GM12892 (cell line): ENCODE measurements around the gene MICAL1.

Source experiments
- DNase-seq: peaks from one replicate; pipeline ENCODE4 v3.0.0; 2011; ENCODE audit not compliant: insufficient read length
- FAIRE-seq: peaks from 2 replicates; lab custom pipeline; 2011; peaks lifted over from hg19 to GRCh38; lab: Jason Lieb, UNC
- POLR2A ChIP-seq: IDR thresholded peaks from 2 replicates; pipeline ENCODE4 v1.6.1; 2011; ENCODE audit warnings: low read depth, low read length, control low read depth
- POLR2AphosphoS5 ChIP-seq: IDR thresholded peaks from 2 replicates; pipeline ENCODE4 v1.6.1; 2011; ENCODE audit warnings: low read depth, low read length, control low read depth
- TAF1 ChIP-seq: IDR thresholded peaks from 2 replicates; pipeline ENCODE4 v1.6.1; 2011; ENCODE audit warnings: low read depth, mild to moderate bottlenecking, control low read depth, low read length, borderline replicate concordance

MICAL1 gene

GRCh38 chr6:109486068-109486467, 30.5 kb upstream of the MICAL1 start:
- TF ChIP-seq POLR2A (no peak), TAF1 (no peak)
- FAIRE-seq (no peak), DNase-seq (no peak)

- no peak for FAIRE-seq
- TF ChIP-seq TAF1 = no peak
- no peak for TF ChIP-seq POLR2A
- no peak for TF ChIP-seq POLR2AphosphoS5
- DNase-seq = no peak
Measured at GRCh38 chr6:109485266-109485935, 29.8 kb upstream of the MICAL1 start.

DNA sequence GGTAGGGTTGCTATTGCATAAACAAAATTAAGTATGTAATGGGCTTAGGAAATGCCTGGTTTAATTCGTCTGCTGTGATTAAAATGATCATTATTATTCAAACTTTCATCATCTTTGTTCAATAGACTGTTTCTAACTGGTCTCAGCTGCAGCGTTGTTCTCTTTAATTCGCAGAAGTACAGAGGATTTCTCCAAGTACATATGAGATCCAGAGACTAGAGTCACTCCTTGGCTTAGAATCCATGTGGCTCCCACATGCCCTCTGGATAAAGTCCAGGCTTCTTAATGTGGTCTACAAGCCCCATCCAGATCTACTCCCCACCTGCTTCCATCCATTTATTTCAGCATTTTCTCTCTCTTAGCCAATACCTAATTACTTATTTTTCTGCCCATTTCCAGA, 28.6 kb upstream of the MICAL1 start:
- DNase-seq (no peak), FAIRE-seq (no peak)
- TF ChIP-seq POLR2AphosphoS5 = no peak
- TF ChIP-seq POLR2A = no peak
- no peak for TF ChIP-seq TAF1

- FAIRE-seq = no peak
- TF ChIP-seq POLR2AphosphoS5 (no peak), POLR2A (no peak), TAF1 (no peak)
- DNase-seq = no peak
Measured at GRCh38 chr6:109483735-109484057, 28.1 kb upstream of the MICAL1 start.

GRCh38 chr6:109482905-109483734, 27.5 kb upstream of the MICAL1 start, which contains the start of gene ZBTB24:
Gene ZBTB24, minus strand, starts transcription at chr6:109483219. Its CDS starts 1,193 bp downstream, at chr6:109482026.
- peak; percentile 84 for DNase-seq
- TF ChIP-seq TAF1 (0 out of 2 replicates have a peak, but pooled peaks have one; percentile 19), POLR2A (peak; percentile 65; the same call in 1 of the 2 replicates), POLR2AphosphoS5 (no peak)
- peak; percentile 73 for FAIRE-seq

DNA sequence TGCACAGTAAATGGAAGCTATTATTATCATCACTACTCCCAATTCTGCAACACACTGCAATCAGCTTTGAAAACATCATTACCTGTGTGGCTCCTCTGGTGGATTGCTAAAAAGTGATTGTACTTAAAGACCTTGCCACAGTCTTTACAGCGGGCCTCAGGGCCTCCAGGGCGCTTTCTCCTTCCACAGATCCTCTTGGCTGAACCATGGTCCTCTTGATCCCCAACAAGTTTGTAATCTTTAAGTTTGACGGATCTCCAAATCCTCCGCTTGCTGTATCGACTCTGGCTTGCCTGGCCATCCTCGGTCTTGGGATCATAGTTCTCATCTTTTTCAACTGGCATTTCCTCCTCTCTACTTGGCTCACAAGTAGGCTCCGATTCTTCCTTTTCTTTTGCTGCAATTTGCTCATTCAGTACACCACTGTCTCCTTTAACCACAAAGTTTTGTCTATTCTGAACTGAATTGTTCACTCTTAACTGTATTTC, 25.5 kb upstream of the MICAL1 start:
- no peak for FAIRE-seq
- TF ChIP-seq POLR2A = no peak
- no peak for TF ChIP-seq POLR2AphosphoS5
- no peak for TF ChIP-seq TAF1

GRCh38 chr6:109478841-109479624, 23.5 kb upstream of the MICAL1 start:
- DNase-seq (no peak), FAIRE-seq (peak; percentile 30)
- TF ChIP-seq POLR2A (no peak), TAF1 (no peak), POLR2AphosphoS5 (no peak)

More for the DNA sequence above, 25.5 kb upstream of the MICAL1 start:
- no peak for DNase-seq

DNA sequence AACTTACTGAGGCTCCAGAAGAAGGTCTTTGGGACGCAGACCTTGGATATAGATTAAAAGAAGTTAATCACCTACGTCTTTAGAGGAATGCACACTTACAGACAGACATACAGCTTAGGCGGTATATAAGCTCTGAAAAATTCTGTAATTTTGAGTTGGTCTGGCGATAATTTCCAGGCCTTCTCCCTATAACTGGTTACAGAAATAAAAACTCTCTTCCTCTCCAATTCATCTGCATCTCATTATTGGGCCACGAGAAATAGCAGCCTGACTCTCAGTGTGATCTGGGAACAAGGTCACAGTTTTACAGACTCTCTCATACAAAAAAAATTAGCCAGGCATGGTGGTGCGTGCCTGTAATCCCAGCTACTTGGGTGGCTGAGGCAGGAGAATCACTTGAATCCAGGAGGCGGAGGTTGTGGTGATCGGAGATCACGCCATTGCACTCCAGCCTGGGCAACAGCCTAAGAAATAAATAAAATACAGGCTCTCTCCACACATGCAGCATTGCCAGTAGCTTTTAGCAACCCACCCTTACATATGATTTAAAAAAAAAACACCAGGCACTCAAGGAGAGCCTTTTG, 22.7 kb upstream of the MICAL1 start:
- no peak for FAIRE-seq
- TF ChIP-seq POLR2A (no peak), TAF1 (no peak), POLR2AphosphoS5 (no peak)
- no peak for DNase-seq

- FAIRE-seq (no peak), DNase-seq (no peak)
- no peak for TF ChIP-seq TAF1
- no peak for TF ChIP-seq POLR2A
- TF ChIP-seq POLR2AphosphoS5 = no peak
Measured at GRCh38 chr6:109477725-109478124, 22.2 kb upstream of the MICAL1 start.

GRCh38 chr6:109477184-109477583, 21.6 kb upstream of the MICAL1 start:
- FAIRE-seq (no peak), DNase-seq (no peak)
- TF ChIP-seq TAF1 (no peak), POLR2A (no peak), POLR2AphosphoS5 (no peak)

GRCh38 chr6:109475625-109476024, 20.1 kb upstream of the MICAL1 start:
- no peak for TF ChIP-seq POLR2AphosphoS5
- no peak for TF ChIP-seq TAF1
- no peak for TF ChIP-seq POLR2A
- DNase-seq (no peak), FAIRE-seq (no peak)
